Suprapubic skin (tissue), 4 donors: ENCODE data around the gene PGM5. TPM values are rescaled to one million over a fixed set of nuclear protein-coding genes. Genes with fewer than 3 reads are reported as not detected.

Experiments
- DNase-seq, 2 donors: peaks; one replicate each; pipeline ENCODE4 v3.0.0-alpha.2; 2019; ENCODE audit warnings: low spot score in 2 of 2
- H3K27ac ChIP-seq: fragments of 200-600 bp; sonication (generic); one replicate; pipeline ENCODE4 v1.5.1; 2019
- H3K27me3 ChIP-seq: fragments of 200-600 bp; sonication (generic); one replicate; pipeline ENCODE4 v1.5.1; 2019
- H3K36me3 ChIP-seq: fragments of 200-600 bp; sonication (generic); one replicate; pipeline ENCODE4 v1.5.1; 2019
- H3K4me1 ChIP-seq: fragments of 200-600 bp; sonication (generic); one replicate; pipeline ENCODE4 v1.5.1; 2019
- H3K4me3 ChIP-seq: fragments of 200-600 bp; sonication (generic); one replicate; pipeline ENCODE4 v1.5.1; 2019; ENCODE audit warnings: mild to moderate bottlenecking
- H3K9me3 ChIP-seq: fragments of 200-600 bp; sonication (generic); one replicate; pipeline ENCODE4 v1.5.1; 2019
- EP300 ChIP-seq: sonication (generic); formaldehyde crosslinking; IDR thresholded peaks from one replicate; pipeline ENCODE4 v1.6.1; 2017; ENCODE audit warnings: antibody characterized with exemption
- POLR2A ChIP-seq, 2 donors: fragments of 450-650 bp; IDR thresholded peaks; one replicate each; pipeline ENCODE4 v1.6.1; 2017; ENCODE audit warnings: antibody characterized with exemption in 2 of 2, mild to moderate bottlenecking in 2 of 2, moderate library complexity in 2 of 2
- POLR2AphosphoS5 ChIP-seq, 3 donors: sonication (generic); formaldehyde crosslinking; IDR thresholded peaks; one replicate each; pipeline ENCODE4 v1.6.1; 2017; ENCODE audit warnings: antibody characterized with exemption in 3 of 3
- WGBS: methylation state at CpG from one replicate; pipeline ENCODE4 v1.1.5; 2018; 5-methylcytosine and 5-hydroxymethylcytosine counted together
- total RNA-seq, 4 donors: library from RNA; depleted of rRNA; stranded (reverse); fragments of >200 nt; gene quantifications; one replicate each; pipeline ENCODE4 v1.1.0, GENCODE V29; 2016
- TF ChIP-seq, protein P1 (sequence below), 2 donors: fragments of 200-600 bp in 1 of 2; fragments of 450-650 bp in 1 of 2; sonication (generic) in 1 of 2; IDR thresholded peaks; one replicate each; pipeline ENCODE4 v1.5.1; 2016 to 2019; ENCODE audit warnings: antibody characterized with exemption in 2 of 2, mild to moderate bottlenecking in 1 of 2, moderate library complexity in 1 of 2

PGM5 gene
- total RNA-seq, 4 donors from 2014 or later, result 5.1 to 10.6 (median 6.1) TPM

DNA sequence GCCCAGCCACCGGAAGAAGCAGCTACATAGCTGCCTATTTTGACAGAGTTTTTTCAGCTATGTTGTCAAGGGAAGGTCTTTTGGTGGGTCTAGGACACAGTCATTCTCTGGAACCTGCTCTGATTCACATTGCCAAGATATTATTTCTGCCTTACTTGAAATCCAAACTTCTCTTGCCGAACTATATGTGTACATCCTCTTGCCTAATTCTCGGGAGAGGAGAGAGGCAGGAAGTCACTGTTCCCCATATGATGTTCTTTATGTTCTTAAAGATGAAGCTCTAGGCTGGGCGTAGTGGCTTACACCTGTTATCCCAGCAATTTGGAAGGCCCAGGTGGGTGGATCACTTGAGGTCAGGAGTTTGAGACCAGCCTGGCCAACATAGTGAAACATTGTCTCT lies 175.7 kb downstream of the PGM5 start:
- 85% methylated on average over 4 of the region's 4 CpGs for WGBS
- no peak overlapping the region for H3K4me3 ChIP-seq
- no peaks in the 10 kb centered on the region for H3K9me3 ChIP-seq
- DNase-seq, result no peak
- no peaks in the 10 kb centered on the region for H3K4me1 ChIP-seq
- no peak overlapping the region for H3K27ac ChIP-seq
- H3K27me3 ChIP-seq, result no peaks in the 10 kb centered on the region
- H3K36me3 ChIP-seq, result no peaks in the 10 kb centered on the region
- TF ChIP-seq POLR2A (IDR thresholded peaks at IDR 0.05), result no peak
- TF ChIP-seq EP300, result no peak
- TF ChIP-seq, protein P1, sequence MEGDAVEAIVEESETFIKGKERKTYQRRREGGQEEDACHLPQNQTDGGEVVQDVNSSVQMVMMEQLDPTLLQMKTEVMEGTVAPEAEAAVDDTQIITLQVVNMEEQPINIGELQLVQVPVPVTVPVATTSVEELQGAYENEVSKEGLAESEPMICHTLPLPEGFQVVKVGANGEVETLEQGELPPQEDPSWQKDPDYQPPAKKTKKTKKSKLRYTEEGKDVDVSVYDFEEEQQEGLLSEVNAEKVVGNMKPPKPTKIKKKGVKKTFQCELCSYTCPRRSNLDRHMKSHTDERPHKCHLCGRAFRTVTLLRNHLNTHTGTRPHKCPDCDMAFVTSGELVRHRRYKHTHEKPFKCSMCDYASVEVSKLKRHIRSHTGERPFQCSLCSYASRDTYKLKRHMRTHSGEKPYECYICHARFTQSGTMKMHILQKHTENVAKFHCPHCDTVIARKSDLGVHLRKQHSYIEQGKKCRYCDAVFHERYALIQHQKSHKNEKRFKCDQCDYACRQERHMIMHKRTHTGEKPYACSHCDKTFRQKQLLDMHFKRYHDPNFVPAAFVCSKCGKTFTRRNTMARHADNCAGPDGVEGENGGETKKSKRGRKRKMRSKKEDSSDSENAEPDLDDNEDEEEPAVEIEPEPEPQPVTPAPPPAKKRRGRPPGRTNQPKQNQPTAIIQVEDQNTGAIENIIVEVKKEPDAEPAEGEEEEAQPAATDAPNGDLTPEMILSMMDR (IDR thresholded peaks at IDR 0.05), result no peak
- TF ChIP-seq POLR2AphosphoS5 (IDR thresholded peaks at IDR 0.05), result no peak

GRCh38 chr9:68533678-68534077 lies 177.3 kb downstream of the PGM5 start:
- no peaks in the 10 kb centered on the region for H3K36me3 ChIP-seq
- no peaks in the 10 kb centered on the region for H3K9me3 ChIP-seq
- WGBS, result 38% methylated on average over 3 of the region's 3 CpGs
- H3K4me3 ChIP-seq, result no peak overlapping the region
- no peak overlapping the region for H3K27ac ChIP-seq
- H3K4me1 ChIP-seq, result no peaks in the 10 kb centered on the region
- H3K27me3 ChIP-seq, result no peaks in the 10 kb centered on the region
- no peak for DNase-seq
- no peak for TF ChIP-seq POLR2A (IDR thresholded peaks at IDR 0.05)
- no peak for TF ChIP-seq EP300
- TF ChIP-seq, protein P1 (IDR thresholded peaks at IDR 0.05), result no peak
- no peak for TF ChIP-seq POLR2AphosphoS5 (IDR thresholded peaks at IDR 0.05)

DNA sequence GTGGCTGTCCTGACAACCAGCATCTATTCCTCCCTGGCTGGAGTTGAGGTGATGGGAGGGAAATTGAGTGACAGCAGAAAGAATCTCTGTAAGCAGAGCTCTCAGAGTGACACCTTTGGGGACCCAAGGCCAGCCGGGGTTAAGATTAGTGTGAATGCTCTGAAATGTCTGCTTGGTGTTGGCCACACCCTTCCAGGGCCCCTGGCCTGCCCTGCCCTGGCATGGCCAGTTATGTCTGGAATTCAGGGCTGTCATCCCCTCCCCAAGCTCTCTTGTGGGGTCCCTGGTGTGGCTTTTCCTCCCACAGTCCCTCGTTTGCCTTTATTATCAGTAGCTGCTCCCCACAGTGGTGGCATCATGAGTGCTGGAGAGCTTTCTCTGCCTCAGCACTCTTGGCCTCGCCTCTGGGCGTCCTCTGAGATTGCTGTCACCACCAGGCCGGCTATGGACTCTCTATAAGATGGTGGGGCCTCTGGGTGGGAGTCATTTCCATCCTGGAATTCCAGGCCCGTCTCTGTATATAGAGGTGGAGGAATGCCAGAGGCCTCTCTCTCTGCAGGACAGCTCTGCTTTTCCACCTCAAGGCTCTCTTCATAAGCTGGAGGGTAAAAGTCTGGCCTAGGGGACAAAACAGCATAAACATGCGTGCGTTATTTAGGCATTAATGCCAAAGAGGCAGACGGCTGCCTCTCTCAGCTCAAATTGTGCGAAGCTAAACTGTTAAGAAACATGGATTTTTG lies 180.6 kb downstream of the PGM5 start:
- 80% methylated on average over 10 of the region's 10 CpGs for WGBS
- H3K27me3 ChIP-seq, result no peaks in the 10 kb centered on the region
- TF ChIP-seq POLR2A (IDR thresholded peaks at IDR 0.05), result no peak
- no peak for TF ChIP-seq POLR2AphosphoS5 (IDR thresholded peaks at IDR 0.05)
- TF ChIP-seq, protein P1 (IDR thresholded peaks at IDR 0.05), result no peak
- TF ChIP-seq EP300, result no peak
- H3K27ac ChIP-seq, result no peak overlapping the region
- H3K9me3 ChIP-seq, result no peaks in the 10 kb centered on the region
- no peak overlapping the region for H3K4me3 ChIP-seq
- no peak for DNase-seq
- no peaks in the 10 kb centered on the region for H3K36me3 ChIP-seq
- no peaks in the 10 kb centered on the region for H3K4me1 ChIP-seq

DNA sequence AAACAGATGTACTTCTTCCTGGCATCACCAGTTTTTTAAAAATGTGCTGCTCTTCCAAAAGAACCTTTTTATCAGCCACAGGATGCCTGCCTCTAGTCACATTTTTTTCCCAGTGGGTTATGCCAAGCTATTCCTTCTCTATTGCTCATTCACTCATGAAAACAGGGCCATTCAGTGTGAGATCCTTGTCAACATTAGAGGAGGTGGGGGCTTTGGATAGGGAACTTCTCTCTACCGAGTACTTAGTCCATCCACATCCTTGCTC lies 181.1 kb downstream of the PGM5 start:
- Histone ChIP-seq H3K27ac (no peak overlapping the region), H3K4me3 (no peak overlapping the region), H3K4me1 (no peaks in the 10 kb centered on the region), H3K36me3 (no peaks in the 10 kb centered on the region), H3K9me3 (no peaks in the 10 kb centered on the region), H3K27me3 (no peaks in the 10 kb centered on the region)
- 68% methylated on average over 1 of the region's 1 CpG for WGBS
- DNase-seq, result no peak
- TF ChIP-seq POLR2A (IDR thresholded peaks at IDR 0.05) (no peak), POLR2AphosphoS5 (IDR thresholded peaks at IDR 0.05) (no peak), EP300 (no peak)
- TF ChIP-seq, protein P1 (IDR thresholded peaks at IDR 0.05), result no peak

DNA sequence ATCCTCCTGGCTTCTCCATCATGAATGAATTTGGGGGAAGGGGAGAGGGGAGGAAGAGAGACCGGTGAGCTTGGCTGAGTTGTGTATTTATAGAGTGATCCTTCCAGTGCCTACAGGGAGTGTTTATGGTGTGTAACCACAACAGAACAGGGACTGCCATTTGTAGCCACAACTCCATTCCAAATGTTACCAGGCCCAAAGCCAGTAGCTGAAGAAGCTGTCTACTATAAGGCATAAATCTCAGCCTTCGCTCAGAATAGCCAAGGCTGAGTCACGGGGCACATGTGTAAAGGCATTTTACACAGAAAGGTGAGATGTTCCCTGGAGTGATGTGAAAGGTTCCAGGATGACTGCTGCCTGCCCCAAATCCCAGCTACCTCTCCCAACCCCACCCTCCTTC lies 181.8 kb downstream of the PGM5 start:
- Histone ChIP-seq H3K27ac (no peak overlapping the region), H3K4me1 (no peaks in the 10 kb centered on the region), H3K4me3 (no peak overlapping the region), H3K9me3 (no peaks in the 10 kb centered on the region), H3K27me3 (no peaks in the 10 kb centered on the region), H3K36me3 (no peaks in the 10 kb centered on the region)
- DNase-seq, result no peak
- TF ChIP-seq EP300, result peak; percentile 64
- TF ChIP-seq POLR2AphosphoS5 (IDR thresholded peaks at IDR 0.05), result no peak
- 53% methylated on average over 3 of the region's 3 CpGs for WGBS
